HG02973 (cell line): ENCODE results near the gene GTF3C5.
"Not testable (repeated sequence)": the region's sequence is repeated elsewhere in the genome, so short reads cannot be mapped to it uniquely, and the experiment has no call there.

ENCODE experiments used
- ATAC-seq: cut with Tn5 transposase; IDR thresholded peaks from one replicate; pipeline ENCODE4 v1.9.1; 2021; ENCODE audit warnings: moderate library complexity; ENCODE audit not compliant: unreplicated experiment

Gene GTF3C5

DNA sequence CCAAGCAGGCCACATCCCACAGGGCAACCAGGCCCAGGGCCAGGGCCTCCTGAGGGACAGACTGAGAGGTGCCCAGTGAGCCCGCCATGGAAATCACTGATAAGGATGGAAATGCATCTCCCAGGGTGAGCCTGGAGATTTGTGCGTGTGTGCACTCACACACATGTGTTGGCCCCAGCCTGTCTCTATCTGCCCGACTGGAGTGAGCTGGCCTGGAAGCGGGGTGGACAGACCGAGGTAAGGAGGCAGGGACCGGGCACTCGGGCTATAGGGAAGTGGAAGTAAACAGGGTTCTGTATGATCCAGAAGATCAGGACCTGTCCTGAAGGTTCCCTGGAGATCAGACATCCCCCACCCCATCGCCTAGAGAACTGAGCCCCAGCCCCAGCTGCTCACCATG, 34.9 kb upstream of the GTF3C5 start:
- ATAC-seq = no peak

DNA sequence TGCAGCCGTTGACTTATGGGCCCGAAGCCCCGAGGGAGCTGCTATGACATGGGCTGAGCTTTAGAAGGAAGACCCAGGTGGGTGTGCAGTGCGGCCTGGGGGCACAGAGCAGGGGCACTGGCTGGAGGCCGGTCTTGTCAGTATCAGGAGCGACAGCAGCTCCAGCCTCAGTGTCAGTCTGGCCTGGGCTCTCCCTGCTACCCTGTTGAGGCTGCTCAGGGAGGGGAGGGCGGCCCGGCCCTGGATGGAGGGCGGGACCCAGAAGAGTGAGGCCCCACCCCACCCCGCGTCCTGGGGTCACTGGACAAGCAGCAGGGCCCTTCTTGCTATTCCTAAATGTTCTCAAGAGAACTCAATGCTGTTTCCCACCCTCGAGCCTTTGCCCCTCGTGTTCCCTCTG, 34.3 kb upstream of the GTF3C5 start:
- no peak for ATAC-seq

DNA sequence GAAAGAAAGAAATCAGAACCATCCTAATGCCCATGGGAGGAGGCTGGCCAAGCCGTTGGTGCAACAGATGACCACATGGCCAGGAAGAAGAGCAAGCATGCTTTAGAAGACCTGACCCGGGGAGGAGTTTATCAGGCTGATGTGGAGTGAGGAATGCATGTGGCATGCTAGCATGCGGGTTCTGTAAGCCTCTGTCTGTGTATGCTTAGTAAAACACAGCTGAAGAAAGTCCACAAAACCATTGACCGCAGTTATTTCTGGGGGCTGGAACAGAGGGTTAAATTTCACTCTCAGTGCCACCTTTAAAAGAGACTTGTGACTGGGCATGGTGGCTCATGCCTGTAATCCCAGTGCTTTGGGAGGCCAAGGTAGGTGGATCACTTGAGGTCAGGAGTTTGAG, 33.2 kb upstream of the GTF3C5 start:
- ATAC-seq = no peak

DNA sequence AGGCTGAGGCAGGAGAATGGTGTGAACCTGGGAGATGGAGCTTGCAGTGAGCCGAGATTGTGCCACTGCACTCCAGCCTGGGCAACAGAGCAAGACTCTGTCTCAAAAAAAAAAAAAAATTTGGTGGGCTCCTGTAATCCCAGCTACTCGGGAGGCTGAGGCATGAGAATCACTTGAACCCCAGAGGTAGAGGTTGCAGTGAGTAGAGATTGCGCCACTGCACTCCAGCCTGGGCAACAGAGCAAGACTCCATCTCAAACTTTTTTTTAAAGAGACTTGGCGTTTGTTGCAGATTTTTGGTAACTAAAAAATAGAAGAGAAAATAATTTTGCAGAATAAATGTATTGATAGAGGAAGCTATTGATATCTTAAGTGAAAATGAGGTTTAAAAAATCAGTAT, 32.6 kb upstream of the GTF3C5 start:
- ATAC-seq = not testable (repeated sequence)

DNA sequence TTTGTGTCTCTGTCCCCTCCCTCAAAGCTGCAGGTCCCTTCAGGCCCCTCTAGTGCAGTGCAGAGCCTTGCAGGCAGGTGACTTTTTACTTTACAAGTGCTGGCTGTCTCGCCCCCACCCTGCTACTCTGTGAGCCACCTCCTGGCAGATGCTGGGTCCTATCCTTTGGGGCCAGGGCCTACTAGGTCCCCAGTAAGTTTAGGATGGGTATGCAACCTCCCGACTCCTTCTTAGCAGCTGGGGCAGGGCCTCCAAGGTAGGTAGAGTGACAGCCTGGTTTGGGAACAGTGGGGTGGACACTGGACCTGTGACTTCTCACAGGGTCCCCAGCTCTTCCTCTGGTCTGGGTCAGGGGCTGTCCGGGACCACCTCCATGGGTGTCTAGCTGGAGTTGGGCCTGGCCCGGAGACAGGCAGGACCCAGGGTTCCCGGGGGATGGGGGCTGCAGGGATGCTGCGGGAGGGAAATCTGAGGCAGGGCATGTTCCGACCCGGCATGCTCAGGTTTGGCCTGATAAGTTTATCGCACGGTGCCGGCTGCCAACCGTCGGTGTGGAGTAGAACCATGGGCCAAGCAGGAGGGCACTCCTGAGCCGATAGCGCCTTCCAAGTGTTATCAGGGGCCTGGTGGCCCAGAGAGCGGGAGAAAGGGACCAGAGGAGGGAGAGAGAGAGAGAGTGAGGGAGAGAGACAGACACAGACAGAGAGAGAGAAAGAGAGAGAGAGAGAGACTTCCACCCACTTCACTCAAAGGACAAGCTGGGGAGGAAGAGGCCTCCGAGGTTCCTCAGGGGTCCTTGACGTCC, 31.8 kb upstream of the GTF3C5 start:
- no peak for ATAC-seq

DNA sequence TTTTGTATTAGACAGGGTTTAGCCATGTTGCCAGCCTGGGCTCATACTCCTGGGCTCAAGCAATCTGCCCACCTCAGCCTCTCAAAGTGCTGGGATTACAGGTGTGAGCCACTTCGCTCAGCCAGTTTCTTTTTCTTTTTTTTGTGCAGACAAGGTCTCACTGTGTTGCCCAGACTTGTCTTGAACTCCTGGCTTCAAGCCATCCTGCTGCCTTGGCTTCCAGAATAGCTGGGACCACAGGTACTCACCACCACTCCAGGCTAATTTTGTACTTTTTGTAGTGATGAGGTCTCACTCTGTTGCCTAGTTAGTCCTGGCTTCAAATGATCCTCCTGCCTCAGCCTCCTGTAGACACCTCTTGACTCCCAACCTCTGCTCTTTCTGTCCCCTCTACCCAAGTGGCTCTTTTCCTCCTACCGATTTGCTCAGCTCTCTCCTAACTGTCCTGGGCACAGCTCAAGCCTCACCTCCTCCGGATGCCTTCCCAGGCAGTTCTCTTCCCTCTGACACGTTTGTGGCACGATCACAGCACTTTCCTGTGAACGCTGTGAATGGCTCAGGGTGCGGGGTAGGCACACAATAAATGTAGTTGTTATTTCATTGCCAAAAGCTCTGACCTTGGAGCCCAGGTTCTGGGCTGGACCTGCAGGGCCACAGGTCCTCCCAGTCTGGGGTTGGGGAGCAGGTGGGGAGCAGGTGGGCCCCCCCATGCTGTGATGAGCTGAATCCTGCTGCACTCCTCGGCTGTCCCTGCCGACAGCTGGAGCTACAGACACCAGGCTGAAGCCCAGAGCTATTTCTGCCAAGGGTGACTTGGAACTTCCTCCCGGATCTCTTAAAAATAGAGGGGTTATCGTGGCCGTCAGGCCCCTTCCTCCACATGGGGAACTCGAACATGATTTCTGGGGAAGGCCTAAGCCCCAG, 28.4 kb upstream of the GTF3C5 start:
- no peak for ATAC-seq

DNA sequence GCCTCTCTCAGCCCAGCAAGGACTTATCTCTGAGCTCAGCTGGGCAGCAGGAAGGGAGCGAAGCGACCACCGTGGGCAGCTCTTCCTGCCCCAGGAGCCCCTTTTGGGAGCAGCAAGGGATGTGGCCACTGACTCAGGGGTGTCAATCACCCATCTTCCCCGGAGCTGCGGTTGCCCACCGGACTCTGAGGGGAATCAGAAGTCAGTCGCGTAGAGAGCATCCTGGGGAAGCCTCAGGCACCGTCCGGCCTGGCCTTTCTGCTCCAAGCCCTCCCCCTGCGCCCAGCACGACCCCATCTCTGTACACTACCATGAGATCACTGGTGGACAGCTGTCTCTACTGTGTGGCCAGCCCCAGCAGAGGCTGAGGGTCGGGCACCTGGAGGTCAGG, 27.7 kb upstream of the GTF3C5 start:
- ATAC-seq = no peak

DNA sequence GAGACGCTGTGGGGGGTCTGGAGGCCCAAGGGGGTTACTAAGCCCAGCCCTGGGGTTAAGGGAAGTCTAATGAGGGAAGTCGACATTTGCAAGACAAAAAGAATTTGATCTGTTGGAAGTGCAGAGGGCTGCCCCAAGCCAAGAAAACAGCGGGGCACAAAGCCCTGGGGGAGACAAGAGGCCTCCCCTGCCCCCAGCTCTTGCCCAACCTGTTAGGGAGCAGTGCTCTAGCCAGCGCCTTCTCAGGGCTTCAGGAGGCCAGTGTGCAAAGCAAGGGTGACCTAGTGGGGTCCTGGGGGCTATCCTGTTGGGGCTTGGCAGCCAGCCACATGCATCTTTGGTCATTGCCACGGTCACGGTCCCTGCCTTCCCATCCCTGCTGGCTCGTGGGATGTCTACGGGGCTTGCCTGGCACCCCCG, 27.1 kb upstream of the GTF3C5 start:
- no peak for ATAC-seq

DNA sequence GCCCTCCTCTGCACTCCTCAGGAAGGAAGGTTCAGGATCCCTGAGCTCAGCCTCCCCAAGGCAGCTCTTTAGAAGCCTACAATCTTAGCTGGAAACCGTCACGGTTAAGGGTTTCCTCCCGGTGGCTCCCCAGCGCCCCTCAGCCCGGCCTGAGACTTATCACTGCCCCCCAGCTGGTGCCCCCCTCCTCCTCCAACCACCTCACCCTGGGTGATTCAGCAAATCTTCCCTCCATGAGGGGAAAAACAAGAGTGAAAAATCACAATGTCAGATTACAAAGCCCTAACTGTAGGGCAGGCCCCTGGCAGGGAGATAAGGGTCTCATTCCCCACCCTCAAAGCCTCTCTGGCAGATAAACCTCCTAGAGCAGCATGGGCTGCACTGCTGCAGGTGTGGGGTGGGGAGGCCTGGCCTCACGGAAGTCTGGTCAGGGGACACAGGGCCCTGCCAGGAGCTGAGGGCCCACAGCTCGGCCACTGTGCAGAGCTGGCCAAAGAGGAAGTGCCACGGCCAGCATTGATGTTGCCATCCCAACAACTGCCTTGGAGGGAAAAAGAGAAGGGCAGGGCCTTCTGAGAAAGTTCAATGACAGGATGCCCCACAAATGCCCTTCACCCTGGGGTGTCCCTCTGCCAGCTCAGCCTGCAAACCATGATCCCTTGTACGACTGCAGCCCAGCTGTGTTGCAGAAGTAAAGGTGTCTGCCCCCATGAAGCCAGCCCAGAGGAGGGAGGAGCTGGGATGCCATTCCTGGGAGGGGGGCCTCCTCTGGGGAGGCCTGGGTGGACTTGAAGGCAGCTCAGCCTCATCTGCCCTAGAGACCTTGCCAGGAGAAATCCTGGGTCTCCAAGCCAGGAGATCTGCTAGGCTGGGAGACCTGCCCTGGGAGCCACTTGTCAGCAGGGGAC, 26.5 kb upstream of the GTF3C5 start:
- ATAC-seq = no peak

DNA sequence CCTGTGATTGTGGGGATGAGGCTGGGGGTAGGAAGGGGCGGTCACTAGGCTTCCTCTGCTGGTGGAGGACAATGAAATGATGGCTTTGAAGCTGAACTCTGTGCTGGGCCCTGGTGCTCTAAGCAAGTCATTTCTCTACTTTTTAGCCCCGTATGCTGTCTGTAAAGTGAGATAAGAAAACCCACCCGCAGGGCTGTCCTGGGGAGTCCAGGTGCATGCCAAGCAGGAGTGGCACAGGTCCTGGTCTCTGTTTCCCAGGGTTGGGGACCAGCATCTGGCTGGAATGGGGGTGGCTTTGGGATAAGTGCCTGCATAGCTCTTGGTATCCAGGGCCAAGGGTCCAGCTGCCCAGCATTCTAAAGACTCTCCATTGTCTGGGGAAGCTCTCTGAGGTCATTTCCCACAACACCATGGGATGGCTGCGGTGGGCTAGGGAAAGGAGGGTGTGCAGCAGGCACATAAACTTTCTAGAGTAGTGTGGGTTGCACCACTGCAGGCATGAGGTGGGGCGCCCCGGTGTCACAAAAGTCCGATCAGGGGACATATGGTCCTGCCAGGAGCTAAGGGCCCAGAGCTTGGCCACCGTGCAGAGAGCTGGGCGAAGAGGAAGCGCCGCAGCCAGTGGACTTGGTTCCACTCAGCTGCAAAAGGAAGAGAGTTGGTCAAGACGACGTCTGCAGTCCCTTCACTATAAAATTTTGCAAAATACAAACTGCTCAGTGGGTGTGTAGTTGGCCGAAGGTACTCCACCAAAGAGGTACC, 25.6 kb upstream of the GTF3C5 start:
- no peak for ATAC-seq

DNA sequence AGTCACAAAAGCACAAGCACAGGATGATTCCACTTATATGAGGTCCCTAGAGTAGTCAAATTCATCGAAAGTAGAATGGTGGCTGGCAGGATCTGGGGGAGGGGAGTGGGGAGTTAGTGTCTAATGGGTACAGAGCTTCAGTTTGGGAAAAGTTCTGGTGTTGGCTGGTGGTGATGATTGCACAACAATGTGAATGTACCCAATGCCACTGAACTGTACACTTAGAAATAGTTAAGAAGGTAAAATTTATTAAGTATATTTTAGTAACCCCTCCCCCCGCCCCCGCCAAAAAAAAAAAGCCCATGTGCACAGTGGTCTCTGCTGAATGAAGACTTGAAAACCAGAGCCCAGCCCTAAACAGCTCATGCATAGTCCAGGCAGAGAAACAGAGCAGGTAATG, 24.8 kb upstream of the GTF3C5 start:
- ATAC-seq = no peak

DNA sequence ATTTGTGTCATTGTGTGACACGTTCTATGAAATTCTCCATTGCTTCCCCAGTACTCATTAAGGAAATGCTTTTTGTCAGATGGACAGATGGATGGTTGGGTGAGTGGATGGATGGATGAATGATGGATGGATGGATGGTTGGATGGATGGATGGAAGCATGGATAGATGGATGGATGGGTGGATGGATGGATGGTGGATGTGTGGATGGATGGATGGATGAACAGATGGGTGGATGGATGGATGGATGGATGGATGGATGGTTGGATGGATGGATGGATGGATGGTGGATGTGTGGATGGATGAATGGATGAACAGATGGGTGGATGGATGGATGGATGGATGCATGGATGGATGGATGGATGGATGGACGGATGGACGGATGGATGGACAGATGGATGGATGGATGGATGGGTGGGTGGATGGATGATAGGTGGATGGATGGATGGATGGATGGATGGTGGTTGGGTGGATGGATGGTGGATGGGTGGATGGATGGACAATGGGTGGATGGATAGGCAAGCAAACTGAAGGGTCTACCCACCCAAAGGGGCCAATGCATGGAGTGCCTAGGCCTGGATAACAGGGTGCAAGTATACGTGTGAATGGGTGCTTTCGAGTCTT, 24.0 kb upstream of the GTF3C5 start:
- ATAC-seq = no peak

DNA sequence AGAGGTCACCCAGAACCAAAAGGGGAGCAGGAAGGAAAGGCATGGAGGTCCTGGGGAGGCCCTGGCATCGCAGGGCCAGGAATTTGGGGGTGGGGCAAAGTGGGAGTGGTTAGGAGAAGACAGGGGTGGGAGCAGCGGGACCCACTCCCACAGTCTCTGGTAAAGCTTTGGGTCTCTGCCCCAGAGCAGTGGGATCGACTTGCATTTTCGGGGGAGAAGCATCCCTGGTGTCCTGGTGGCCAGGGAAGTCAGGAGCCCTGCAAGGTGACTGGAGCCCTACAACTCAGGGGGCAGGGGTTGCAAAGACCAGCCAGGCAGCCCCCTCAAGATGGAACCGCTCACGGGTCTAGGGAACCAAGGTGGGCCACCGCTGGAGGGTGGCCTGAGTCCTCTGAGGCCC, 22.4 kb upstream of the GTF3C5 start:
- no peak for ATAC-seq

DNA sequence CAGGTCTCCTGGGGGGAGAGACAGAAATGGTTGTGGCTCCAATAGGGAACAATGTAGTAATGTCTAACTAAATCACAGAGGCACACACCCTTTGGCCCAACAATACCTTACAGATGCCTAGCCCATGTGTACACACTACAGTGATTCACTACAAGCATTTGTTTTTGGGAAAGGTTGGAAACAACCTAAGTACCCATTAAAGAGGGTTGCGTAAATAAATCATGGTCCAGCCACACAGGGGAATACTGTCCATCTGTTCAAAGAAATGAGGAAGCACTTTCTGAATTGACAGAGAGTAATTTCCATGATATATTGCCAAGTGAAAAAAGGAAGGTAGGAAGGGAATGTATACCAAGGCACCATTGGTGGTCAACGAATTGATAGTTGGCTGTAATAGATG, 22.0 kb upstream of the GTF3C5 start:
- no peak for ATAC-seq

DNA sequence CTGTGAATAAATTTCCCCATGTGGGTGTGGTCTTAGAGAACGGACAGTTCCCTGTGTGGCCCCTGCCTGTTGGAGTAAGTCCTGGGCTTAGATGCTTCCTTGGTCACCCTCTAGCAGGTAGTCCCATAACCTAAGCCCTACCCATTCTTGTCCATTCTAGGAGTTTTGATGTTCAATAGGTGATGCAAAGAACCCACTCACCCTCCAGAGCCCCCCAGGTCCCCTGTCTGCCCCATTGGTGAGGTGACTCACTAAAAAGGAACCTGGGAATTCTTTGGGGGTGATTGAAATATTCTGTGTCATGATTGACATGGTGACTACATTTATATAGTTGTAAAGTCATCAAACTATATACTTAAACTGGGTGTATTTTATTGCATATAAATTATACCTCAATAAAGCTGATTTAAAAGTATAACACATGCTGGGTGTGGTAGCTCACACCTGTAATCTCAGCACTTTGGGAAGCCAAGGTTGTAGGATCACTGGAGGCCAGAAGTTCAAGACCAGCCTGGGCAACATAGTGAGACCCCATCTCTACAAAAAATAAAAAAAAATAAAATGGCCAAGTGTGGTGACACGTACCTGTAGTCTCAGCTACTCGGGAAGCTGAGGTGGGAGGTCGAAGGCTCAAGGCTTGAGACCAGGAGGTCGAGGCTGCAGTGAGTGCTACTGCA, 20.8 kb upstream of the GTF3C5 start:
- ATAC-seq = no peak

DNA sequence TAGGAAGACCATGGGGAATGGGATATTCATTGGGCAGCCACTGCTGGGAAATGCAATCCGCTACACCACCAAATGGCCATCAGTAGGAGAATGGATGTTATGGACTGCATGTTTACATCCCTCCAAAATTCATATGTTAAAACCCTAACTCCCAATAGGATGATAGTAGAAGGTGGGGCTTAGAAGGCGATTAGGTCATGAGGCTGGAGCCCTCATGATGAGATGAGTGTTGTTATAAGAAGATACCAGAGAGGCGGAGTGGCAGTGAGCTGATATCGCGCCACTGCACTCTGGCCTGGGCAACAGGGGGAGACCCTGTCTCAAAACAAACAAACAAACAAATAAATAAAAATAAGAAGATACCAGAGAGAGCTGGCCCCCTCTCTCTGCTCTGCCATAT, 16.1 kb upstream of the GTF3C5 start:
- no peak for ATAC-seq

DNA sequence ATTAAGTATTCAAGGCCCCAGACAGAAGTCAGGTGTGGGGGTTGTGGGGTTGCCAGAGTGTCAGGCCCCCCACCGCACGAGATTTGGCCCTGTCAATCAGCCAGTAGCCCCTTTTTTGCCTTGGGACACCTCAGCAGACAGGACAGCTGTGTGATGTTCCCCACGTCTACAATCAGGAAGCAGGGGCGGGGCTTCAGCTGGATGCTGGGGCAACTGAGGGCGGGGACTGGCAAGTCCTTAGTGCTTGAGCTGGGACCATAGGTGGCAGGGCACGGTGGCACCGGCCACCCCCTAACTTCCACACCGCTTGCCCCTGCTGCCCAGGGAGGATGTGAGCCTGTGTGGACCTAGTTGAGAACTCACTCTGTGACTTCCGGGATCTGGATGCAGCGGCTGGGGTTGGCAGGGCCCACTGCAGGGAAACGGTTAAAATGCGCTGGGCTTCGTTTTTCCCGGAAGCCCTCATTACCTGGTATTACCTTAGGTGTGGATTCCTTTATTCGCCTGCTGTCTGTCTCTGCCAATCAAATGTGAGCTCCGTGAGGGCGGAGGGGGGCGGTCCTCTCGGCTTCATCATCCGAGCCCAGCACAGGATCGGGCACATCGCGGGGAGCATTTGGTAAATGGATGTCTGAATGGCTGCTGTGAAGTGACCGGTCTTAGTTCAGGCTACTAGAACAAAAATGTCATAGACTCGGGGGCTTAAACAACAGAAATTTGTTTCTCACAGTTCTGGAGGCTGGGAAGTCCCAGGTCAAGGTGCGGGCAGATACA, 7.5 kb upstream of the GTF3C5 start:
- ATAC-seq = no peak

DNA sequence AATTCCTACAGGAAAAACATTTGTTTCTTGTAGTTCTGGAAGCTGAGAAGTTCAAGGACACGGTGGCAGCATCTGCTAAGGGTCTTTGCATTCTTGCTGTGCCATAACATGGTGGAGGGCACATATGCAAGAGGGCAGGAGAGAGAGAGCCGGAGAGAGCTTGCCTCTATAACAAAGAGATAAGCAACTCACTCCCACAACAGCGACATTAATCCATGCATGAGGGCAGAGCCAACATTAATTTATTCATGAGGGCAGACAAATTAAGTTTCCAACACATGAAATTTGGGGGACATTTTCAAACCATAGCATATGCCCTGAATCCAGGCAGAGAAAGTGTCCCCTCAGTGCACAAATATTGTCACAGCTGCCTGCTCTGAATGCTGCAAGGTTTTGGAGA, 4.4 kb upstream of the GTF3C5 start:
- ATAC-seq = no peak

DNA sequence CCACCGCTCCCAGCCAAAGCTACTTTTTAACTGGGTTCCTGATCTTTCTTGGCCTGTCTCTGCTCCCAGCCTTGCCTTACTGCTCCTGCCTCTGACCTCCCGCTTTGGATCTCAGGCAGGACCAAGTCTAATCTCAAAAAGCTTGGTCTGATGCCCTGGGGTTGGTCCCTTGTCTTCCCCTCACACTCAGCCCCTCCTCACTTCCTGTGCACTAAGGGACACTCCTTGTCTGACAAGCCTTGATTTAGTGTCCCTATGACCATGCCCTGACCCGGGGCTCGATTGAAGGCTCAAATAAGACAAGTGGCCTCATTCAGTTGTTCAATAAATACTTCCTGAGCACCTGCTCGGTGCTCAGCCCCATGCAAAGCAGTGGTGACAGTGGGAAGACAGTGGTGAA, 3.7 kb upstream of the GTF3C5 start:
- no peak for ATAC-seq
